Activated naive CD4-positive, alpha-beta T cell (primary cell): ENCODE data around the gene SPRR2A.
"Not testable (repeated sequence)": the region's sequence is repeated elsewhere in the genome, so short reads cannot be mapped to it uniquely, and the experiment has no call there.

Source experiments
- DNase-seq, 4 experiments: peaks; one replicate each; lab custom pipeline; 2025; lab: John Stamatoyannopoulos, UW

SPRR2A gene

DNA sequence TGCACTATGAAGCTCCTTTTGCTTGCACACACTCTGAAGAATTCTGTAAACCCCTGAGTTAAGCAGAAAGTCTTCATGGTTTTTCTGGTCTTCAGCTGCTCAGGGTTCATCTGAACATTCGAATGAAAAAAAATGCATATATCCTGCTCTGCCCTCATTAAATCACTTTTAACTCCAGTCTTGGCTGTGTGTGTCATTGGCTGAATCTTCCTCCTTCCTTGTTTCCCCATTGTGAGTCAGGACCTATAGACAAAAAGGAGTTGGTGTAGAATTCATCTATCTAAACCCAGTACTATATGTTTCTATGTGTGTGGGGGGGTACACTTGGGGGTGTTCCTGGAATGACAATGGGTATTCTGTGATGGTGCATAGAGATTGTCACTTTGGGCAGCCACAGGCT lies 32.9 kb downstream of the SPRR2A start:
- no peak for DNase-seq

- no peak for DNase-seq
These were observed 34.2 kb downstream of the SPRR2A start for GRCh38 chr1:153023109-153023508.

- DNase-seq: not testable (repeated sequence)
These were observed 35.0 kb downstream of the SPRR2A start for GRCh38 chr1:153022340-153022739.

DNA sequence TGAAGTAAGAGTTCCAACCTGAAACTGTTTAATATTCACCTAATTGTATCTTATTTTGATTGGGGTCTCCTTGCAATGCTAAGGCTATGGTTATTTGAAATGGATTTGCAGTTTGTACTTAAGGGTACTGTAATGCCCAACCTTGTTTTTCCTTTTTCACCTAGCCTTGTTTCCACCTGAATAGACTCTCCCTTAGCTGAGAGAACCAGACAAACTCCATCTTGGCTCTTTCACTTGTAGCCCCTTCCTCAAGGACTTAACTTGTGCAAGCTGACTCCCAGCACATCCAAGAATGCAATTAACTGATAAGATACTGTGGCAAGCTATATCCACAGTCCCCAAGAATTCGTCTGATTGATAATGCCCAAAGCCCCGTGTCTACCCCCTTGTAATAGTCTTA lies 35.5 kb downstream of the SPRR2A start:
- DNase-seq: not testable (repeated sequence)

DNA sequence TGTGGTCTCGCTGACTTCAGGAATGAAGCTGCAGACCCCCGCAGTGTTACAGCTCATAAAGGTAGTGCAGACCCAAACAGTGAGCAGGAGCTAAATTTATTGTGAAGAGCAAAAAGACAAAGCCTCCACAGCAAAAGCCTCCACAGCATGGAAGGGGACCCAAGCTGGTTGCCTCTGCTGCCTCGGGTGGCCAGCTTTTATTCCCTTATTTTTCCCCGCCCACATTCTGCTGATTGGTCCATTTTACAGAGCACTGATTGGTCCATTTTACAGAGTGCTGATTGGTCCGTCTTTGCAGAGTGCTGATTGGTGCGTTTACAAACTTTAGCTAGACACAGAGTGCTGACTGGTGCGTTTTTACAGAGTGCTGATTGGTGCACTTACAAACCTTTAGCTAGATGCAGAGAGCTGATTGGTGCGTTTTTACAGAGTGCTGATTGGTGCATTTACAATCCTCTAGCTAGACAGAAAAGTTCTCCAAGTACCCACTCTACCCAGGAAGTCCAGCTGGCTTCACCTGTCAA lies 46.0 kb downstream of the SPRR2A start:
- DNase-seq: not testable (repeated sequence)
